ENCODE results near the gene SVEP1.

- TF ChIP-seq ELF4 (IDR thresholded peaks at IDR 0.05) (no peak), HDGF (IDR thresholded peaks at IDR 0.05; ENCODE audit: borderline replicate concordance) (no peak), FOXM1 (IDR thresholded peaks at IDR 0.05; ENCODE audit: borderline replicate concordance) (no peak), SP1 (IDR thresholded peaks at IDR 0.05) (no peak), PKNOX1 (IDR thresholded peaks at IDR 0.05) (no peak), ARNT (IDR thresholded peaks at IDR 0.05) (no peak), FOXA1 (IDR thresholded peaks at IDR 0.05) (no peak), TARDBP (IDR thresholded peaks at IDR 0.05) (no peak), SUZ12 (IDR thresholded peaks at IDR 0.05) (no peak), FOXK2 (IDR thresholded peaks at IDR 0.05) (no peak), BHLHE40 (IDR thresholded peaks at IDR 0.05; ENCODE audit: borderline replicate concordance) (no peak), NFRKB (IDR thresholded peaks at IDR 0.05) (no peak), ZNF384 (IDR thresholded peaks at IDR 0.05) (no peak)
Measured at GRCh38 chr9:110410961-110411360, 168.6 kb downstream of the SVEP1 start.

Data from HEK293T (cell line).